WTC11 (cell line): ENCODE results near the gene HPCA. TPM values are rescaled to one million over a fixed set of nuclear protein-coding genes. Genes with fewer than 3 reads are reported as not detected.

Experiments used
- ATAC-seq: fragments of 200-7000 bp; cut with Tn5 transposase; 2 replicates; pipeline ENCODE4 v1.10.0; 2021; ENCODE audit warnings: mild to moderate bottlenecking, moderate library complexity
- CTCF ChIA-PET: fragments of 300-600 bp; sonication (Branson Sonifier 250); formaldehyde crosslinking; loops from one replicate; lab custom pipeline; 2021; ENCODE audit warnings: antibody characterized with exemption; lab: Charles Lee
- POLR2A ChIA-PET: fragments of 350-600 bp; sonication (Branson Sonifier 250); formaldehyde crosslinking; loops from one replicate; lab custom pipeline; 2021; ENCODE audit warnings: antibody characterized with exemption; lab: Charles Lee
- DNase-seq: peaks from one replicate; pipeline ENCODE4 v3.0.0; 2021; ENCODE audit warnings: low spot score
- H3K27ac Mint-ChIP-seq: 2 replicates; pipeline ENCODE4 v1.8.0; 2021; ENCODE audit warnings: mixed read lengths
- H3K27me3 Mint-ChIP-seq: 2 replicates; pipeline ENCODE4 v1.8.0; 2021; ENCODE audit warnings: low read depth, mild to moderate bottlenecking, moderate library complexity, mixed read lengths
- H3K36me3 Mint-ChIP-seq: 2 replicates; pipeline ENCODE4 v1.8.0; 2021; ENCODE audit warnings: mixed read lengths
- H3K4me1 Mint-ChIP-seq: 2 replicates; pipeline ENCODE4 v1.8.0; 2022; ENCODE audit warnings: mixed read lengths
- H3K4me3 Mint-ChIP-seq: 2 replicates; pipeline ENCODE4 v1.8.0; 2021; ENCODE audit warnings: mild to moderate bottlenecking, moderate library complexity, mixed read lengths
- H3K9me3 Mint-ChIP-seq: 2 replicates; pipeline ENCODE4 v1.8.0; 2021; ENCODE audit warnings: mixed read lengths
- ATF3 ChIP-seq: sonication (generic); formaldehyde crosslinking; conservative IDR thresholded peaks from 2 replicates; pipeline ENCODE4 v1.8.1; 2022; ENCODE audit warnings: mild to moderate bottlenecking, missing genetic modification reagents
- CREB1 ChIP-seq: sonication (generic); formaldehyde crosslinking; IDR thresholded peaks from 2 replicates; pipeline ENCODE4 v1.8.0; 2023; ENCODE audit warnings: mild to moderate bottlenecking, missing genetic modification reagents
- CTCF ChIP-seq: fragments of 200-600 bp; IDR thresholded peaks from 2 replicates; pipeline ENCODE4 v1.8.0; 2022; ENCODE audit warnings: antibody characterized with exemption
- E2F1 ChIP-seq: sonication (generic); formaldehyde crosslinking; IDR thresholded peaks from 2 replicates; pipeline ENCODE4 v1.8.0; 2022; ENCODE audit warnings: mild to moderate bottlenecking, missing genetic modification reagents
- ETV6 ChIP-seq: sonication (generic); formaldehyde crosslinking; IDR thresholded peaks from 2 replicates; pipeline ENCODE4 v1.8.1; 2022; ENCODE audit warnings: mild to moderate bottlenecking, missing genetic modification reagents
- FOXJ3 ChIP-seq: sonication (generic); formaldehyde crosslinking; IDR thresholded peaks from 2 replicates; pipeline ENCODE4 v1.9.0; 2021; ENCODE audit warnings: missing genetic modification reagents, mild to moderate bottlenecking, borderline replicate concordance
- FOXP1 ChIP-seq: sonication (generic); formaldehyde crosslinking; IDR thresholded peaks from 2 replicates; pipeline ENCODE4 v1.8.0; 2022; ENCODE audit warnings: missing genetic modification reagents, mild to moderate bottlenecking, moderate library complexity, borderline replicate concordance
- GTF2I ChIP-seq: fragments of 250-450 bp; sonication (Bioruptor Pico); conservative IDR thresholded peaks from 2 replicates; pipeline ENCODE4 v1.4.0; 2021; ENCODE audit warnings: mild to moderate bottlenecking
- IRF2 ChIP-seq: sonication (generic); formaldehyde crosslinking; IDR thresholded peaks from 2 replicates; pipeline ENCODE4 v1.8.0; 2022; ENCODE audit warnings: low read depth, missing genetic modification reagents, borderline replicate concordance
- JUN ChIP-seq: sonication (generic); formaldehyde crosslinking; IDR thresholded peaks from 2 replicates; pipeline ENCODE4 v1.8.0; 2023; ENCODE audit warnings: mild to moderate bottlenecking, missing genetic modification reagents
- MYBL2 ChIP-seq: sonication (generic); formaldehyde crosslinking; IDR thresholded peaks from 2 replicates; pipeline ENCODE4 v1.8.1; 2023; ENCODE audit warnings: mild to moderate bottlenecking, moderate library complexity, missing genetic modification reagents
- NFE2L1 ChIP-seq: sonication (generic); formaldehyde crosslinking; IDR thresholded peaks from 2 replicates; pipeline ENCODE4 v1.8.1; 2023; ENCODE audit warnings: missing genetic modification reagents
- NFYB ChIP-seq: sonication (generic); formaldehyde crosslinking; conservative IDR thresholded peaks from 2 replicates; pipeline ENCODE4 v1.8.0; 2022; ENCODE audit warnings: low read depth, missing genetic modification reagents
- PREB ChIP-seq: sonication (generic); formaldehyde crosslinking; IDR thresholded peaks from 2 replicates; pipeline ENCODE4 v1.8.1; 2022; ENCODE audit warnings: mild to moderate bottlenecking, missing genetic modification reagents, moderate library complexity, borderline replicate concordance
- RORB ChIP-seq: fragments of 250-450 bp; sonication (Bioruptor Pico); IDR thresholded peaks from 2 replicates; pipeline ENCODE4 v1.9.0; 2021; ENCODE audit warnings: mild to moderate bottlenecking
- SP1 ChIP-seq: sonication (generic); formaldehyde crosslinking; conservative IDR thresholded peaks from 2 replicates; pipeline ENCODE4 v1.8.1; 2022; ENCODE audit warnings: missing genetic modification reagents
- TCF7 ChIP-seq: sonication (generic); formaldehyde crosslinking; IDR thresholded peaks from 2 replicates; pipeline ENCODE4 v1.8.0; 2022; ENCODE audit warnings: mild to moderate bottlenecking, low read depth, missing genetic modification reagents, moderate library complexity
- ZBTB21 ChIP-seq: sonication (generic); formaldehyde crosslinking; IDR thresholded peaks from 2 replicates; pipeline ENCODE4 v1.8.1; 2023; ENCODE audit warnings: mild to moderate bottlenecking, missing genetic modification reagents, borderline replicate concordance
- ZNF263 ChIP-seq: sonication (generic); formaldehyde crosslinking; IDR thresholded peaks from 2 replicates; pipeline ENCODE4 v1.8.1; 2022; ENCODE audit warnings: low read depth, mild to moderate bottlenecking, moderate library complexity, missing genetic modification reagents
- ZNF671 ChIP-seq: fragments of 250-450 bp; sonication (Bioruptor Pico); IDR thresholded peaks from 2 replicates; pipeline ENCODE4 v1.8.0; 2021; ENCODE audit warnings: mild to moderate bottlenecking
- ZSCAN18 ChIP-seq: fragments of 250-450 bp; sonication (Bioruptor Pico); IDR thresholded peaks from 2 replicates; pipeline ENCODE4 v2.1.2; 2022; ENCODE audit warnings: mild to moderate bottlenecking, moderate library complexity
- total RNA-seq: library from RNA; stranded (reverse); gene quantifications from 3 replicates; pipeline ENCODE4 v1.2.3, GENCODE V29; 2021

HPCA gene
- total RNA-seq, 1 experiment from 2014 or later: 1.9 TPM

- no peak for TF ChIP-seq TCF7 (CRISPR knock-in tag)
- TF ChIP-seq JUN (CRISPR knock-in tag): no peak
- no peak for TF ChIP-seq FOXP1 (CRISPR knock-in tag)
- TF ChIP-seq E2F1 (CRISPR knock-in tag): no peak
- TF ChIP-seq IRF2 (CRISPR knock-in tag): no peak
- no peak for TF ChIP-seq RORB
- TF ChIP-seq ZNF263 (CRISPR knock-in tag): no peak
- no peak for TF ChIP-seq ZBTB21 (CRISPR knock-in tag)
- TF ChIP-seq SP1: no peak
- no peak for TF ChIP-seq ZNF671
Measured at GRCh38 chr1:32885676-32886003, 651 bp upstream of the HPCA start (continued).

- peaks cover 11% of the 10 kb centered on the region for H3K4me1 Mint-ChIP-seq
- H3K27ac Mint-ChIP-seq: no peak overlapping the region
- no peaks in the 10 kb centered on the region for H3K9me3 Mint-ChIP-seq
- no peaks in the 10 kb centered on the region for H3K36me3 Mint-ChIP-seq
- peaks cover 81% of the 10 kb centered on the region for H3K27me3 Mint-ChIP-seq
- DNase-seq: no peak
- CTCF ChIA-PET: interaction anchor here (0.5 to 4.6 kb wide), 33 partner anchors 8 to 490 kb away, joined by 3 to 93 read pairs (median 4); partner anchors contain the start of genes AZIN2, FNDC5 and RBBP4
- no peak overlapping the region for H3K4me3 Mint-ChIP-seq
- ATAC-seq: no peak
- POLR2A ChIA-PET: interaction anchor here (0.6 to 1.4 kb wide), 2 partner anchors 15 to 40 kb away, joined by 3 read pairs; no protein-coding TSS in a partner anchor
- TF ChIP-seq CREB1 (CRISPR knock-in tag) (no peak), TCF7 (CRISPR knock-in tag) (no peak), GTF2I (CRISPR knock-in tag) (no peak), FOXJ3 (CRISPR knock-in tag) (no peak), NFYB (CRISPR knock-in tag) (no peak), CTCF (no peak), ZSCAN18 (CRISPR knock-in tag) (no peak), ZNF671 (no peak), PREB (CRISPR knock-in tag) (no peak), MYBL2 (no peak), ATF3 (CRISPR knock-in tag) (no peak), ETV6 (CRISPR knock-in tag) (no peak), NFE2L1 (CRISPR knock-in tag) (no peak), IRF2 (CRISPR knock-in tag) (no peak)
- TF ChIP-seq, all 79 proteins: peak for 0
Measured at GRCh38 chr1:32886828-32887414, 630 bp downstream of the HPCA start.
